ENCODE data around the gene TMEM192. TPM values are rescaled to one million over a fixed set of nuclear protein-coding genes. Genes with fewer than 3 reads are reported as not detected.

Gene TMEM192
- total RNA-seq, 1 experiment from 2014 or later = 16.8 TPM

GRCh38 chr4:165150545-165150944 lies 37.9 kb upstream of the TMEM192 start:
- no peak overlapping the region for H3K4me2 ChIP-seq
- no peak for DNase-seq
- no peak overlapping the region for H2AFZ ChIP-seq
- no peaks in the 10 kb centered on the region for H3K9me3 ChIP-seq (ENCODE audit: insufficient read depth, low read depth)
- no peak overlapping the region for H3K4me3 ChIP-seq
- H3K27ac ChIP-seq = no peak overlapping the region
- POLR2A ChIA-PET (ENCODE audit: unreplicated experiment) = no interaction called here
- no peaks in the 10 kb centered on the region for H3K79me2 ChIP-seq (ENCODE audit: low read depth)
- no TSS peak for BruUV-seq (replicated peaks)
- H3K9me2 ChIP-seq (ENCODE audit: insufficient read depth) = no peaks in the 10 kb centered on the region
- no peaks in the 10 kb centered on the region for H3K36me3 ChIP-seq (ENCODE audit: low read depth)
- CTCF ChIA-PET = no interaction called here
- H3K4me1 ChIP-seq (replicated peaks; ENCODE audit: insufficient read depth) = no peaks in the 10 kb centered on the region
- no peaks in the 10 kb centered on the region for H4K20me1 ChIP-seq (ENCODE audit: insufficient read depth)
- H3F3A ChIP-seq (ENCODE audit: insufficient read depth, low read depth) = no peaks in the 10 kb centered on the region
- TF ChIP-seq CTCF (conservative IDR thresholded peaks at IDR 0.05) (no peak), EZH2 (IDR thresholded peaks at IDR 0.05; ENCODE audit: low read depth) (no peak)
- H3K27me3 ChIP-seq (ENCODE audit: insufficient read depth, low read depth) = no peaks in the 10 kb centered on the region
- intact Hi-C loops (cut with micrococcal nuclease; ENCODE audit: unreplicated experiment) = no loop called here

GRCh38 chr4:165138843-165139242 lies 26.2 kb upstream of the TMEM192 start:
- CTCF ChIA-PET = no interaction called here
- intact Hi-C loops (cut with micrococcal nuclease; ENCODE audit: unreplicated experiment) = no loop called here

GRCh38 chr4:165137205-165137604 lies 24.5 kb upstream of the TMEM192 start:
- H3K4me2 ChIP-seq = no peak overlapping the region
- H3K9me3 ChIP-seq (ENCODE audit: insufficient read depth, low read depth) = no peaks in the 10 kb centered on the region
- H3K4me1 ChIP-seq (replicated peaks; ENCODE audit: insufficient read depth) = no peaks in the 10 kb centered on the region
- no peaks in the 10 kb centered on the region for H3K27me3 ChIP-seq (ENCODE audit: insufficient read depth, low read depth)
- no peaks in the 10 kb centered on the region for H3K79me2 ChIP-seq (ENCODE audit: low read depth)
- no peaks in the 10 kb centered on the region for H3F3A ChIP-seq (ENCODE audit: insufficient read depth, low read depth)
- intact Hi-C loops (cut with micrococcal nuclease; ENCODE audit: unreplicated experiment) = no loop called here
- ChIA-PET POLR2A (ENCODE audit: unreplicated experiment) (no interaction called here), CTCF (interaction anchor here (0.7 kb wide), 1 partner anchor 26 kb away, joined by 4 read pairs; no protein-coding TSS in a partner anchor)
- TF ChIP-seq CTCF (conservative IDR thresholded peaks at IDR 0.05) (no peak), EZH2 (IDR thresholded peaks at IDR 0.05; ENCODE audit: low read depth) (no peak)
- no peak overlapping the region for H2AFZ ChIP-seq
- no TSS peak for BruUV-seq (replicated peaks)
- no peak overlapping the region for H3K27ac ChIP-seq
- no peaks in the 10 kb centered on the region for H3K36me3 ChIP-seq (ENCODE audit: low read depth)
- H4K20me1 ChIP-seq (ENCODE audit: insufficient read depth) = no peaks in the 10 kb centered on the region
- H3K9me2 ChIP-seq (ENCODE audit: insufficient read depth) = no peaks in the 10 kb centered on the region
- H3K4me3 ChIP-seq = no peak overlapping the region
- DNase-seq = no peak

More at GRCh38 chr4:165138843-165139242, 26.2 kb upstream of the TMEM192 start:
- no peak for DNase-seq
- H3F3A ChIP-seq (ENCODE audit: insufficient read depth, low read depth) = no peaks in the 10 kb centered on the region
- H3K36me3 ChIP-seq (ENCODE audit: low read depth) = no peaks in the 10 kb centered on the region
- H2AFZ ChIP-seq = no peak overlapping the region
- no peaks in the 10 kb centered on the region for H3K9me3 ChIP-seq (ENCODE audit: insufficient read depth, low read depth)
- no peaks in the 10 kb centered on the region for H3K4me1 ChIP-seq (replicated peaks; ENCODE audit: insufficient read depth)
- TF ChIP-seq CTCF (conservative IDR thresholded peaks at IDR 0.05) (no peak), EZH2 (IDR thresholded peaks at IDR 0.05; ENCODE audit: low read depth) (no peak)
- no peak overlapping the region for H3K4me2 ChIP-seq
- H3K27me3 ChIP-seq (ENCODE audit: insufficient read depth, low read depth) = no peaks in the 10 kb centered on the region
- POLR2A ChIA-PET (ENCODE audit: unreplicated experiment) = no interaction called here
- H3K79me2 ChIP-seq (ENCODE audit: low read depth) = no peaks in the 10 kb centered on the region
- H4K20me1 ChIP-seq (ENCODE audit: insufficient read depth) = no peaks in the 10 kb centered on the region
- no peak overlapping the region for H3K4me3 ChIP-seq
- no peaks in the 10 kb centered on the region for H3K9me2 ChIP-seq (ENCODE audit: insufficient read depth)
- H3K27ac ChIP-seq = no peak overlapping the region
- BruUV-seq (replicated peaks) = no TSS peak
